UCSD-AML1 (cell line): Measurements from ENCODE around the gene MYO7B.

ENCODE experiments used
- DNase-seq: peaks from one replicate; lab custom pipeline; 2025; ENCODE audit not compliant: unreplicated experiment; lab: John Stamatoyannopoulos, UW

The MYO7B gene

DNA sequence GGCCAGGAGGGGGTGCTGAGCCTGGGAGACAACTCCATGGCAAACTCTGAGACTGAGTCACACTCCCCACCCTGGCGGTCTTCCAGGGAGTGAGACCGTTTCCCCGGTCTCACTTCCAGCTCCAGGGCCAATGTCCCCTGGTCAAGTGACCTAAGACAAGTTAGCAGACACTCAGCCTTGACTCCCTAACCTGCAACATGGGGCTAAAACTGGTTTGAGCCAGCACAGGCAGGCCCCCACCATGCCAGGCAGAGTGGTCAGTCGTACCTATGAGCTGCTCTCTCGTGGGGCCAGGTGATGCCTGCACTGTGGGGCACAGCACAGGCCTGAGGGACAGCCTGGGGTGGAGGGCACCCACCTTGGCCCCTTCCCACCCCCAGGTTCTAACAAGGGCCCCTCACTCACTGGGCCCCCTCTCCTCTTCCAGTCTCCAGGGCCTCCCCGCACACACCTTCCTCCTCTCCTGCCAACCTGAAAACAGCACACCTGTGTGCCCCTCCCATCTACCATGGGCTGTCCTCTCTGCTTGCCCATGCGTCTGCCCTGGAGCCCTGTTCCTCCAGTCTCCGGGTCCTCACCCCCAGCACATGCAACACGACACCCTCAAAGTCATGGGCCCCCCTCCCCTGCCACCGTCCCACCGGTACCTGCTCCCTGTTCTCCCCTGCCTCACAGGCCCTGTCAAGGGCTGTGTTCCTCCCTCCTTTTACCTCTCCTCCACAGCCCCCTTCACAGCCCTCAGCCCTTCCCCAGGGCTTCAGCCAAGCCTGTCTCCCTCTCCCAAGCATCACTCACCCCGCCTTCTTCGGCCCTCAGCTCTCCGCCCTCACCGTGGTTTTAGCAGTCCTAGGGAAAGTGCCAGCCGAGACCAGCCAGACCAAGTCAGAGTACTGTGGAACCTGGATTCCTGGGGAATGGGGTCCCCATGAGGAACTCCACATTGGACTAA lies 112.0 kb downstream of the MYO7B start:
- no peak for DNase-seq

- DNase-seq = no peak
Measured at GRCh38 chr2:127648321-127648720, 112.8 kb downstream of the MYO7B start.

DNA sequence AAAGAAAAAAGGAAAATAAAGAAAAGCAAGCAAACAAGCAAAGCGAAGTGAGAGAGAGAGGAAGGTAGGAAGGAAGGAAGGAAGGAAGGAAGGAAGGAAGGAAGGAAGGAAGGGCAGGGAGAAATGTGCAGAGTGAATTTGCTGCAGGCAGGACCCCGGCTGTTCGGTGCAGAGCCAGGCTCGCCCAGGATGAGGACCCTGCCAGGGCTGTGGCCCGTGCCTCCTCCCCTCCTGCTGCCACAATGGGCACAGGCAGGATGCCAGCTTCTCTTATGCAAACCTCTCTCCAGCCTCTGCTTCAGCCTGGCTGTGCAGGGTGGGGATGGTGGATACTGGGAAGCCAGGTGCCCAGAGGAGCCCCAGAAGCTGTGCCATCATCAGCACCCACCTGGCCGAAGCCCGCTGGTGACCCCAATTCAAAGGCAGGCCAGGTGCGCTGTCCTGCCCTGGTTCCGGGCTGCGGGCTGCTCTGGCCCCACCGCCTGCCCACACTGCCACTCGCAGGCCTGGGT lies 113.7 kb downstream of the MYO7B start:
- no peak for DNase-seq

- DNase-seq = peak; percentile 65
Measured at GRCh38 chr2:127649684-127650040, 114.2 kb downstream of the MYO7B start.

DNA sequence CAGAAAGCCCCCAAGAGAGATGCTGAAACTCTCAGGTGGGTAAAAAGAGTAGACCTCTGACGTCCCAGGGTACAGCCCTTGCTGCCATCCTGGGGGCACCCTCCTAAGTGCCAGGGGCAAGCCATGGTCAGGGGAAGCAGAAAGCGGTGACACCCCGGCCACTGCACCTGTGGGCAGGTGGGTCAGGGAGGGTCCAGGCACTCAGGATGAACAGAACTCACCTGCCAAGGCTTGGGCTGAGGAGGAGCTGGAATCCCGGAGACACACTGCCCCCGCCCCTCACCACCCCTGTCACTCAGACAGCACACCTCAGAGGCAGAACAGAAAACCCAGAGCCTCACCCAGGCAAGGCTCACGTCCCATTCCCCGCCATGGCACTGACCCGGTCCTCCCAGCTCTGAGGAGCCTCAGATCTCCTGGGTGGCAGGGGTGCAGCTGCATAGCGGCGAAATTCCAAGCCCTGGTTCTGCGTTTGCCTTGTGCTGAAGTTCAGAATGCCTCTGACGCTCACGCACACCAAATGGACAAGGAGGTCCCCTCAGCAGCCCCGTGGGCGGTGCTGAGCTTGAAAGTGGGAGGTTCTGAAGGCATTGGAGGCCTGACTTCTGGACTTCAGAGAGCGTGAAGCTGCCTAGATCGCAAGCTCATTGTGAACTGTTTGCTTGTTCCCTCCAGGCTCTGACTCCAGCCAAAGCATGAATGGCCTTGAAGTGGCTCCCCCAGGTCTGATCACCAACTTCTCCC lies 114.7 kb downstream of the MYO7B start:
- DNase-seq = no peak

DNA sequence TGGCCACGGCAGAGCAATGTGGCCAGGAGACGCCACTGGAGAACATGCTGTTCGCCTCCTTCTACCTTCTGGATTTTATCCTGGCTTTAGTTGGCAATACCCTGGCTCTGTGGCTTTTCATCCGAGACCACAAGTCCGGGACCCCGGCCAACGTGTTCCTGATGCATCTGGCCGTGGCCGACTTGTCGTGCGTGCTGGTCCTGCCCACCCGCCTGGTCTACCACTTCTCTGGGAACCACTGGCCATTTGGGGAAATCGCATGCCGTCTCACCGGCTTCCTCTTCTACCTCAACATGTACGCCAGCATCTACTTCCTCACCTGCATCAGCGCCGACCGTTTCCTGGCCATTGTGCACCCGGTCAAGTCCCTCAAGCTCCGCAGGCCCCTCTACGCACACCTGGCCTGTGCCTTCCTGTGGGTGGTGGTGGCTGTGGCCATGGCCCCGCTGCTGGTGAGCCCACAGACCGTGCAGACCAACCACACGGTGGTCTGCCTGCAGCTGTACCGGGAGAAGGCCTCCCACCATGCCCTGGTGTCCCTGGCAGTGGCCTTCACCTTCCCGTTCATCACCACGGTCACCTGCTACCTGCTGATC lies 115.4 kb downstream of the MYO7B start:
- no peak for DNase-seq

DNA sequence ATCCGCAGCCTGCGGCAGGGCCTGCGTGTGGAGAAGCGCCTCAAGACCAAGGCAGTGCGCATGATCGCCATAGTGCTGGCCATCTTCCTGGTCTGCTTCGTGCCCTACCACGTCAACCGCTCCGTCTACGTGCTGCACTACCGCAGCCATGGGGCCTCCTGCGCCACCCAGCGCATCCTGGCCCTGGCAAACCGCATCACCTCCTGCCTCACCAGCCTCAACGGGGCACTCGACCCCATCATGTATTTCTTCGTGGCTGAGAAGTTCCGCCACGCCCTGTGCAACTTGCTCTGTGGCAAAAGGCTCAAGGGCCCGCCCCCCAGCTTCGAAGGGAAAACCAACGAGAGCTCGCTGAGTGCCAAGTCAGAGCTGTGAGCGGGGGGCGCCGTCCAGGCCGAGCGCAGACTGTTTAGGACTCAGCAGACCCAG lies 115.9 kb downstream of the MYO7B start:
- DNase-seq = no peak

- peak; percentile 34 for DNase-seq
Measured at GRCh38 chr2:127651971-127652550, 116.6 kb downstream of the MYO7B start.

DNA sequence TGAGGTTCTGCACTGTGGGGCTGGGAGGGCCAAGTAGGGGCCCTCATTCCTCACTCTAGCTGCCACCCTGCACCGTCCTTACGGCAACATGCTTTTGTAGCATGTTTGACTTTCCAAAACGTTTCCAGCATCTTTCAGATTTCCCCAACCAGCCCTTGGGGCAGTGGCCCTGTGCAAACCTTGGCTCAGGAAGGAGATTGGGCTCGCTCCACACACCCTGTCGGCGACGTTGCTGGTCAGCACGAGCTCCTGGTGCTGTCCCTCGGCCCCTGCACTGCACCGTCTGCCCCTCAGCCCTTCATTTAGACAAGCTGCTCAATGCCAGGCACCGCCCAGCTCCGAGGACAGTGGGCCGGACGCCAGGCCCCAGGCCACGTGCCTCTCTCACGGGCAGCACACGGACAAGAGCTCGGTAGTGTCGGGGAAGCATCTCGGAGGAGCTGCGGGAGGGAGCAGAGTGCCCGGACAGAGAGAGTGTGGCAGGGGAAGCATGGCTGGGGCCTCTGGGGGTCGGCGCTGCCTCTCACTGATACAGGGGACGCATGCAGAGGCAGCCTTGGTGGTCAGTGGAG lies 117.4 kb downstream of the MYO7B start:
- DNase-seq = no peak

DNA sequence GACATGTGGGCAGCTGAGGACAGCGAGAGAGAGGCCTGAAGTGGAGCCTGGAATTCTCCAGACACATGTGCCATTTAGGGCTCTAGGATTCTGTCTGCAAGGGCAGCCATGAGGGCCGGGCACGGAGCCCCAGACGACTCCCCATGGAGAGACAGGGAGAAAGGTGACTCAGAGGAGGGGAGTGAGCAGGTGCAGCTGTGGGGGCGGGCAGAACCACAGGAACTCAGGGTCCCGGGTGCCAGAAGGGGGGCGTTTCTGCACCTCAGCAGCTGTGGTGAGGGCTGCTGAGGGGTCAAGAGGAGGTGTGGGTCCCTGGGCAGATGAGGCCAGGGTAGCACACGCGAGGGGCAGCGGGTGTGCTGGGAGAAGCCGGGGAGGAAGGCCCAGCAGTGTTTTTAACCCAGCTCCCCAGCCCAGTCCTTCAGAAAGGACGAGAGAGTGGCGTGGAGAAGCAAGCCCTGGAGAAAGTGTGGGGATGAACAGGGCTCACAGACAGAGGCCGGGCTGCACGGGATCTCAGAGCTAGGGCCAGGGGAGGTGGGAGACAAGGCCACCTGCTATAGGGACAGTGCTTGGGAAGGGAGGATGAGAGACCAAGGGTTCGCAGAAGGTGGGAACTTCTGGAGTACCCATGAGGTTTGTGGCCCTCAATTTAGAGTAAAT lies 118.1 kb downstream of the MYO7B start:
- no peak for DNase-seq

GRCh38 chr2:127654084-127654837 lies 118.8 kb downstream of the MYO7B start:
- DNase-seq = no peak

- DNase-seq = no peak
Measured at GRCh38 chr2:127654838-127655175, 119.3 kb downstream of the MYO7B start.

DNA sequence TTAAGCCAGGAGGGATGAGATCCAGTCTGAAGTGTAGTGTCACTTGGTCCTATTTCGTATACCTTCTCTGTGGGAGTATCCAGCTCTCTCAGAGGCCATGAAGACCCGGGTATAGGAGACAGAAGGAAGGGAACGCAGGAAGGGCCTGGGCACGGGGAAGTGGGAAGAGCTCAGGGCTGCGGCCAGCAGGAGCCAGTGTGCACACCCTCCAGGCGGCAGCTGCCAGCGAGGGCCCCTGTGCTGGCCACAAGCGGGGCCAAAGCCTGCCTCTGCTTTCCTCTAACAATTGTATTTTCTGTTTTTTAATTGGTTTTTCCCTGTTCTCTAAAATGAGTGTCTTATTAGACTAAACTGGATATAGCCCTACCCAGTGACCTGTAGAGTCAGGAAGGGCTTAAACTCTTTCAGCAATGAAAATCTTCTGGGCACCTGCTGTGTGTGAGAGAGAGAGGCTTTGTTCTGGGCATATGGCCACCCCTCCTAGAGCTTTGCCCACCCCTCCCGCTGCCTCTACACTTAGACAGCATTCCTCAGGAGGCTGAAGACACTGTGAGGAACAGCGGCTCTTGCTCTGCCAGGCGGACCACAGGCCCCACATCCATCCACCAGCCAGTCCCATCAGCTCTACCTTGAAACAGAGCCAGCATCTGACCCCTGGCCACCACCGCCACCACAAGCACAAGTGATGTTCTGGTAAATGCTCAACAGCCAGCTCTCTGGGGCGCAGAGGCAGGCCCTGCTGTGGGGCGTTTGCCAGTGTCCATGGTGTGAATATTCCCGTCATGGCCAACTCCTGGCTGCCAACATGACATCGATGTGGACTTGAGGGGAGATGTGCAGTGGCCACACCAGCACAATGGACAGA lies 120.0 kb downstream of the MYO7B start:
- DNase-seq = no peak

DNA sequence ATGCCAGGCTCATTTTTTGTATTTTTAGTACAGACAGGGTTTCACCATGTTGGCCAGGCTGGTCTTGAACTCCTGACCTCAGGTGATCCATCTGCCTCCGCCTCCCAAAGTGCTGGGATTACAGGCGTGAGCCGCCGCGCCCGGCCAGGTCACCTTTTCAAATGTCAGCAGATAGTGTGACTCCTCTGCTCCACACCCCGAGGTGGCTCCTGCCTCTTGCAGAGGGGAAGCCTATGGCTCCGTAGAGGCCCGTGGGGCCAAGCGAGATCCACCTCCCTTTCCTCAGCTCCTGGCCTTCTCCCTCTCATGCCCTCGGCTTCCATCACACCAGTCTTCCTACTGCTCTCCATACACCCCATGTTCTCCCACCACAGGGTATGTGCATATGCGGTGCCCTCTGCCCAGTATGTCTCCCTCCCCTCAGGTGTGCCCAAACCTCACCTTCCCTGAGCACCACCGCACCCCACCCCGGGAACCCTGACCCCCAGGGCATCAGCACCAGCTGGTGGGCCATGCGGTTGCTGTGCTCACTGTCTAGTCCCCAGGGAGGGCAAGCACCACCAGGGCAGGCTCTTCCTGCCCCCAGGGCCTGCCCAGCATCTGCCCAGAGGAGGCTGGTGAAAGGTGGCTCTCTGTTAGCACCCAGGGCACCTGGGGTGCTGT lies 121.2 kb downstream of the MYO7B start:
- no peak for DNase-seq

DNA sequence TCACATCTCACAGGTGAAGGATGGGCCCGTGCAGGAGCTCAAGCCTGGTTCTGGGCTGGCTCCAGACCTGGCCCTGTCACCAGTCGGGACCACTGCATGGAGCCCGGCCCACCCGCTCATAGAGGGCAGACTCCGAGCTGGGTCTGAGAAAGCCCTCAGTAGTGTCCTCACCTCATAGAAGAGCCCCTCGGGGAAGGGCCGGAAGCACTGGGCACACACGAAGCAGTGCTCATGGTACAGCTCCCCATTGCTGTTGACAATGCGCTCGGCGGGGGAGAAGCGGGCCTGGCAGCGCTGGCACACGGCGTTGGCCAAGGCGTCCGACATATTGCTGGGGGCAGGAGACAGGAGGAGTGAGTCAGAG lies 121.7 kb downstream of the MYO7B start:
- DNase-seq = no peak

- DNase-seq = no peak
Measured at GRCh38 chr2:127658146-127658545, 122.7 kb downstream of the MYO7B start.

DNA sequence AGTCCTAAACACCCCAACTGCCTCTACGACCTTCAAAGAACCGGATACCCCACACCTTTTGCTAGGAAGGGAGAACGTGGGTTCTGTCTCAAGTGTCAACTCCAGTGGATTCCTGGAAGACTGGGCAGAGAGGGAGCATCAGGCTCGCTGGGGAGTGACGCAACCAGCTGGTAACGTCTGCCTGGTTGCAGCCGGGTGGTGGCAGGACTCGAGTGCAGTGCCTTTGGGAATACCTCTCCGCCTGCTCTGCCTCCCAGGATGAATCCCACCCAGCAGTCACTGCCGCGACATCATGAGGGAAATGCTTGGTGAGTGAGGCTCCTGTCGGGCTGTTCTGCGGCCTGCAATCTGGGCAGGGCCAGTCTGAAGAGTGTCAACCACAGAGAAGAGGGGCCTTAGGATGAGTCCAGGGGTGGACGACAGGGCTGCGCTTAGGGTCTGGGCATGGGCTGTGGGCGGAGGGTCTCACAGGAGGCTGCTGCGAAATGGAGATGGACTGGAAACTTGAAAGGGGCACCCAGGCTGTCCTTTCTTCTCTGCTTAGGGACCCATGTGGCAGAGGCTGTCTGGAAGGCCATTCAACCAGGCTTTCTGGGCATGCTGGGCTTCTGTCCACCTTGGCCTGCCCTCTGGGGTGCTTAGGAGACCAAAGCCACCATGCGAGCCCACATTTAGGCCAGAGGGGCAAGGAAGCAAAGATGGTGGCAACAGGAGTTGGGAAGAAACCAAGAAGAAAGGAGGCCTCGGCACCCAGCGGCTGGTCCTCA lies 123.3 kb downstream of the MYO7B start:
- no peak for DNase-seq
